ENCODE data around the gene PRIMA1.
"Not testable (repeated sequence)": the region's sequence is repeated elsewhere in the genome, so short reads cannot be mapped to it uniquely, and the experiment has no call there.

Gene PRIMA1

GRCh38 chr14:93811676-93812075, 23.4 kb upstream of the PRIMA1 start:
- Histone ChIP-seq H3K36me3 (ENCODE audit: control insufficient read depth, insufficient read depth, low read length, severe bottlenecking) (no peaks in the 10 kb centered on the region), H3K27me3 (replicated peaks; ENCODE audit: control insufficient read depth, insufficient read depth, low read length) (no peaks in the 10 kb centered on the region), H3K4me1 (ENCODE audit: control insufficient read depth, insufficient read depth, low read length) (no peaks in the 10 kb centered on the region), H3K9me3 (ENCODE audit: control insufficient read depth, low read length) (peaks cover 51% of the 10 kb centered on the region), H3K4me3 (ENCODE audit: low read length) (no peak overlapping the region), H3K9ac (ENCODE audit: low read length) (no peak overlapping the region)
- no peak for DNase-seq (ENCODE audit: low read depth)

GRCh38 chr14:93811020-93811419, 22.7 kb upstream of the PRIMA1 start:
- Histone ChIP-seq H3K27me3 (replicated peaks; ENCODE audit: control insufficient read depth, insufficient read depth, low read length) (no peaks in the 10 kb centered on the region), H3K9me3 (ENCODE audit: control insufficient read depth, low read length) (peaks cover 49% of the 10 kb centered on the region), H3K4me3 (ENCODE audit: low read length) (no peak overlapping the region), H3K36me3 (ENCODE audit: control insufficient read depth, insufficient read depth, low read length, severe bottlenecking) (no peaks in the 10 kb centered on the region), H3K4me1 (ENCODE audit: control insufficient read depth, insufficient read depth, low read length) (no peaks in the 10 kb centered on the region), H3K9ac (ENCODE audit: low read length) (no peak overlapping the region)
- no peak for DNase-seq (ENCODE audit: low read depth)

- peaks cover 38% of the 10 kb centered on the region for H3K9me3 ChIP-seq (ENCODE audit: control insufficient read depth, low read length)
- not testable (repeated sequence) for H3K4me3 ChIP-seq (ENCODE audit: low read length); H3K36me3 ChIP-seq (ENCODE audit: control insufficient read depth, insufficient read depth, low read length, severe bottlenecking); DNase-seq (ENCODE audit: low read depth); H3K9ac ChIP-seq (ENCODE audit: low read length); H3K27me3 ChIP-seq (replicated peaks; ENCODE audit: control insufficient read depth, insufficient read depth, low read length); H3K4me1 ChIP-seq (ENCODE audit: control insufficient read depth, insufficient read depth, low read length)
These were observed 21.5 kb upstream of the PRIMA1 start for GRCh38 chr14:93809491-93810420.

- Histone ChIP-seq H3K9ac (ENCODE audit: low read length) (no peak overlapping the region), H3K36me3 (ENCODE audit: control insufficient read depth, insufficient read depth, low read length, severe bottlenecking) (no peaks in the 10 kb centered on the region), H3K27me3 (replicated peaks; ENCODE audit: control insufficient read depth, insufficient read depth, low read length) (no peaks in the 10 kb centered on the region), H3K4me3 (ENCODE audit: low read length) (no peak overlapping the region), H3K9me3 (ENCODE audit: control insufficient read depth, low read length) (peaks cover under 1% of the 10 kb centered on the region), H3K4me1 (ENCODE audit: control insufficient read depth, insufficient read depth, low read length) (no peaks in the 10 kb centered on the region)
- DNase-seq (ENCODE audit: low read depth) = no peak
These were observed 16.4 kb upstream of the PRIMA1 start for GRCh38 chr14:93804654-93805053.

GRCh38 chr14:93803408-93804318, 15.4 kb upstream of the PRIMA1 start:
- Histone ChIP-seq H3K36me3 (ENCODE audit: control insufficient read depth, insufficient read depth, low read length, severe bottlenecking) (no peaks in the 10 kb centered on the region), H3K4me1 (ENCODE audit: control insufficient read depth, insufficient read depth, low read length) (no peaks in the 10 kb centered on the region), H3K9me3 (ENCODE audit: control insufficient read depth, low read length) (no peaks in the 10 kb centered on the region), H3K4me3 (ENCODE audit: low read length) (no peak overlapping the region), H3K27me3 (replicated peaks; ENCODE audit: control insufficient read depth, insufficient read depth, low read length) (no peaks in the 10 kb centered on the region), H3K9ac (ENCODE audit: low read length) (no peak overlapping the region)
- no peak for DNase-seq (ENCODE audit: low read depth)

- Histone ChIP-seq H3K27me3 (replicated peaks; ENCODE audit: control insufficient read depth, insufficient read depth, low read length) (peaks cover 11% of the 10 kb centered on the region), H3K36me3 (ENCODE audit: control insufficient read depth, insufficient read depth, low read length, severe bottlenecking) (no peaks in the 10 kb centered on the region), H3K9me3 (ENCODE audit: control insufficient read depth, low read length) (no peaks in the 10 kb centered on the region), H3K4me1 (ENCODE audit: control insufficient read depth, insufficient read depth, low read length) (no peaks in the 10 kb centered on the region), H3K9ac (ENCODE audit: low read length) (no peak overlapping the region), H3K4me3 (ENCODE audit: low read length) (no peak overlapping the region)
- DNase-seq (ENCODE audit: low read depth) = no peak
These were observed 12.0 kb upstream of the PRIMA1 start for GRCh38 chr14:93799989-93800921.

GRCh38 chr14:93799617-93799988, 11.3 kb upstream of the PRIMA1 start:
- H3K9me3 ChIP-seq (ENCODE audit: control insufficient read depth, low read length) = no peaks in the 10 kb centered on the region
- no peaks in the 10 kb centered on the region for H3K36me3 ChIP-seq (ENCODE audit: control insufficient read depth, insufficient read depth, low read length, severe bottlenecking)
- H3K4me3 ChIP-seq (ENCODE audit: low read length) = no peak overlapping the region
- H3K9ac ChIP-seq (ENCODE audit: low read length) = no peak overlapping the region
- H3K4me1 ChIP-seq (ENCODE audit: control insufficient read depth, insufficient read depth, low read length) = no peaks in the 10 kb centered on the region
- DNase-seq (ENCODE audit: low read depth) = no peak
- H3K27me3 ChIP-seq (replicated peaks; ENCODE audit: control insufficient read depth, insufficient read depth, low read length) = peaks cover 13% of the 10 kb centered on the region

- no peak overlapping the region for H3K4me3 ChIP-seq (ENCODE audit: low read length)
- peaks cover 24% of the 10 kb centered on the region for H3K27me3 ChIP-seq (replicated peaks; ENCODE audit: control insufficient read depth, insufficient read depth, low read length)
- H3K4me1 ChIP-seq (ENCODE audit: control insufficient read depth, insufficient read depth, low read length) = no peaks in the 10 kb centered on the region
- DNase-seq (ENCODE audit: low read depth) = no peak
- H3K9ac ChIP-seq (ENCODE audit: low read length) = no peak overlapping the region
- no peaks in the 10 kb centered on the region for H3K36me3 ChIP-seq (ENCODE audit: control insufficient read depth, insufficient read depth, low read length, severe bottlenecking)
- H3K9me3 ChIP-seq (ENCODE audit: control insufficient read depth, low read length) = no peaks in the 10 kb centered on the region
These were observed 9.3 kb upstream of the PRIMA1 start for GRCh38 chr14:93797536-93797935.

- no peak overlapping the region for H3K9ac ChIP-seq (ENCODE audit: low read length)
- no peaks in the 10 kb centered on the region for H3K9me3 ChIP-seq (ENCODE audit: control insufficient read depth, low read length)
- H3K4me1 ChIP-seq (ENCODE audit: control insufficient read depth, insufficient read depth, low read length) = no peaks in the 10 kb centered on the region
- H3K4me3 ChIP-seq (ENCODE audit: low read length) = no peak overlapping the region
- no peak for DNase-seq (ENCODE audit: low read depth)
- peaks cover 24% of the 10 kb centered on the region for H3K27me3 ChIP-seq (replicated peaks; ENCODE audit: control insufficient read depth, insufficient read depth, low read length)
- no peaks in the 10 kb centered on the region for H3K36me3 ChIP-seq (ENCODE audit: control insufficient read depth, insufficient read depth, low read length, severe bottlenecking)
These were observed 8.8 kb upstream of the PRIMA1 start for GRCh38 chr14:93797071-93797470.

- H3K9me3 ChIP-seq (ENCODE audit: control insufficient read depth, low read length) = no peaks in the 10 kb centered on the region
- H3K4me3 ChIP-seq (ENCODE audit: low read length) = no peak overlapping the region
- DNase-seq (ENCODE audit: low read depth) = no peak
- H3K36me3 ChIP-seq (ENCODE audit: control insufficient read depth, insufficient read depth, low read length, severe bottlenecking) = no peaks in the 10 kb centered on the region
- H3K27me3 ChIP-seq (replicated peaks; ENCODE audit: control insufficient read depth, insufficient read depth, low read length) = peaks cover 41% of the 10 kb centered on the region
- no peaks in the 10 kb centered on the region for H3K4me1 ChIP-seq (ENCODE audit: control insufficient read depth, insufficient read depth, low read length)
- no peak overlapping the region for H3K9ac ChIP-seq (ENCODE audit: low read length)
These were observed 6.5 kb upstream of the PRIMA1 start for GRCh38 chr14:93794756-93795155.

Data from adipocyte (in vitro differentiated cells).